Suppressor macrophage (primary cell): ENCODE results near the gene LANCL1.
A peak's percentile ranks its signal among the peaks of the same experiment; 100 is the strongest.
"Not testable (repeated sequence)": the region's sequence is repeated elsewhere in the genome, so short reads cannot be mapped to it uniquely, and the experiment has no call there.

Experiments used
- DNase-seq, 4 experiments: peaks; one replicate each; pipeline ENCODE4 v3.0.0-alpha.2; 2020 to 2022

LANCL1 gene

DNA sequence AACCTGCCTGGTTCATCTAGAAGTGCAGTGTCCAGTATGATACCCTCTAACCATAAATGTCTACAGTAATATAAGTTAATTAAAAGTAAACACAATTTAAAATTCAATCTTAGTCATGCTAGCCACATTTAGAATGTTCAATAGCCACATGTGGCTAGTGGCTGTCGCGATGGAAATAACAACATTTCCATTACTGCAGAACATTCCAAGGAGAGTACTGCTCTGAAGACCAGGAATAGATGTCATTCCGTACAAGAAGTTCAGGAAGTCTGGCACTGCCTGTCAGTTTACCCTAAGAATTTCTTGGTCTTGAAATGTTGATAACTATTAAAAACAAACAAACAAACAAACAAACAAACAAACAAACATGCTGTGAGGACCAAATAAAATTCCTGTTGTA, 17.2 kb downstream of the LANCL1 start:
- no peak for DNase-seq

DNA sequence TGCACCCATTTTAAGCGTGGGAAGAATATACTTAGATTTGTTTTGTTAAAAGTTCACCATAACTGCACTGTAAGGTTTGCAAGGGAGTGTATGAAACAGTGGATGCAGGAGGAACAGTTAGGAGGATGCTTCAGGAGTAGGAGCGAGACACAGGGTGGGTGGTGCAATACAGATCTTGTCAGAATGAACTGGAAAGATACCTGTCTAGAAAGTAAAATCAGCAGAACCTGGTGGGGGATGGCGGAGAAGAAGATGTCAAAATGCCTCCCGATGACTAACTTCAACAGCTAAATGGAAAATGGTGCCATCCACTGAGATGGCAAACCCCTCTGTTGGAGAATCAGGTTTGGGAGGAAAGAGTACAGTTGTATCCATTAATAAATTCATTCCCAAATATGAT, 18.2 kb downstream of the LANCL1 start:
- no peak for DNase-seq

DNA sequence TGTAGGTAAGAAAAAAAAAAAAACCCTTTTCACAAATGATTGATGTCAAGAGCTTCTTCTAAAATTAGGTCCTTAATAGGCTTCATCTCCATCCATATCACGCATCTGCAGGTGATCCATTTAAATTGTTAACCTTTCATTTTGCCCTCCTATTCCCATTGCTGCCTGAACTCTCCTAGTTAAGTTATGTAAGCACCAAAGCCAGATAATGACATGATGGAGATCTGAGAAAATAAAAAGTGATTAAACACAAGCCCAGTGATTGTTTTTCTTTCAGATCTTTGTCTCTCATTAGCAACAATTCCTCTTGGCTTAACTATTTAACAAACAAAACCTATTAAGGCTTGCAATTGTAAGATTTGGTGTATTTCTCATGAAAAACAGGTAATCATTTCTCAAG, 20.0 kb downstream of the LANCL1 start:
- DNase-seq: no peak

DNA sequence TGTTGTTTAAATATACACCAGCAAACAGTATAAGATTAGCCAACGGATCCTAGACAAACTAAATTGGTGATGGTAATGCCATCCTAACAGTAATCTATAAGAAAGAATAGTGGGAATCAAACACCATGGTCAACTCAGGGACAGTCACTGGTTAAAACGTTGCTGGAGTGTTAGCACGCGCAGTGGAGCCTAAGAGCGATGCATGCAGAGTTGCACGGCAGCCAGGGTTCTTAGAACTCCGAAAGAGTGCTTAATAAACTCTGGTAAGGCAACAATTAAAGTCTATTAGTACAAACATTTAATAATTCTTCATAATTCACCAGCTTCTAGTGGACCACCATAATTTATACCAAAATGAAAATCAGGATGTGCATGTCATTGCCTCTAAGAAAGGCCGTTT, 22.2 kb downstream of the LANCL1 start:
- DNase-seq: no peak

DNA sequence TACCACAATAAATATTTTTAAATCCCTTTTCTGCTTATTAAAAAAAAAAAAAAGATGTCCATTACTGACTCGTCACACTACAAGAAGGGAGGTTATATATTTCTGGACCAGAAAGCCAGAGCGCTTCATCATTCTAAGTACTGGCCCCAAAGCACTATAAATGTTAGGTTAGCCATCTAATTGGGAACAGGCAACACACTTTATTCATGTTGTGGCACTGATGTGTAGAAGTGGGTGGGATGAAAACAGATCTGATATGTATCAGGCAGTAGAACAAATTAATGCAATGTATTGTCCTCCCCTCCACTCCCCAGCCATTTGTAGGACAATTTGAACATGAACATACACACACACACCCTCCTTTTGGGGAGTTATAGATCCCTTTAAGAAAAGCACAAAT, 24.4 kb downstream of the LANCL1 start:
- no peak for DNase-seq

DNA sequence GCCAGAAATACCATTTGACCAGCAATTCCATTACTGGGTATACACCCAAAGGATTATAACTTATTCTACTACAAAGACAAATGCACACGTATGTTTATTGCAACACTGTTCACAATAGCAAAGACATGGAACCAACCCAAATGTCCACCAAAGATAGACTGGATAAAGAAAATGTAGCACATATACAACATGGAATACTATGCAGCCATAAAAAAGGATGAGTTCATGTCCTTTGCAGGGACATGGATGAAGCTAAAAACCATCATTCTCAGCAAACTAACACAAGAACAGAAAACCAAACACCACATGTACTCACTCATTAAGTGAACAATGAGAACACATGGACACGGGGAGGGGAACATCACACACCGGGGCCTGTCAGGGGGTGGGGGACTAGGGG, 25.6 kb downstream of the LANCL1 start:
- DNase-seq: not testable (repeated sequence)

DNA sequence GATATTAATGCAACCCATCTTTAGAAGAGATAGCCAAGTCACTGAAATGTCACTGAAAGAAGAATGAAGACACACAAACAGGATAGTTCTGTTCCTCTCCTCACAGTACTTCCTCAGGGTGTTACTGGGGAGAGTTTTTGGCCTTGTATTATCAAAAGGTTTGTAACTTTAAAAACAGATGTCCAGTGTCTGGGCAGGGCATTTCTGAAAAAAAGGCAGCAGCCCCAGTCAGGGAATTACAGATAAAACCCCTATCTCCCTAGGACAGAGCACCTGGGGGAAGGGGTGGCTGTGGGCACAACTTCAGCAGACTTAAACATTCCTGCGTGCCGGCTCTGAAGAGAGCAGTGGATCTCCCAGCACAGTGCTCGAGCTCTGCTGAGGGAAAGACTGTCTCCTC, 30.8 kb downstream of the LANCL1 start:
- DNase-seq: no peak

DNA sequence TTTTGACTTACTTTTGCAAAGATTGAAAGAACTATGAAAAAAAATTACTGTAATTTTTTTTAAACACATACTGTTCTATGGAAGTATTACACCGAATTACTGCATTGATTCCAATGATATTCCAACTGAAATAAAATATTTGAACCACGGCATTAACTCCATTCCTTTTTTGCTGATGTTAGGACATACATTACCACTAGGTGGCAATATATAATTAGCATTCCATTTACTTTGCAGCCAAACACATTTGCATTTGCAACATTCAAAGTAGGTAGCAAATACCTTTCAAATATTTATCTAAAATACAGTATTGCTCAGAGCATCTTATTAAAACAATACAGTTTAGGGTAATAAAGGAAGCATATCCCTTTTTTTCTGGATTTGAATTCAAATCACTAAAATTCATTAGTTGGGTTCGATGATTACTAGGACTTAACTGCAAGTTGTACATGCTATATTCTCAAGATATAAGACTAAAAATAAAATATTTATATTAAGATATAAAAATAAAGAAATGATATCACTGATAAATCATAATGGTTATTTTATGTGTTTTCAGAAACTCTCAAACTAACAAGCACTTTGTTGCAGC, 31.3 kb downstream of the LANCL1 start:
- peak in 2 of 4 experiments; percentile 43 to 60 for DNase-seq

DNA sequence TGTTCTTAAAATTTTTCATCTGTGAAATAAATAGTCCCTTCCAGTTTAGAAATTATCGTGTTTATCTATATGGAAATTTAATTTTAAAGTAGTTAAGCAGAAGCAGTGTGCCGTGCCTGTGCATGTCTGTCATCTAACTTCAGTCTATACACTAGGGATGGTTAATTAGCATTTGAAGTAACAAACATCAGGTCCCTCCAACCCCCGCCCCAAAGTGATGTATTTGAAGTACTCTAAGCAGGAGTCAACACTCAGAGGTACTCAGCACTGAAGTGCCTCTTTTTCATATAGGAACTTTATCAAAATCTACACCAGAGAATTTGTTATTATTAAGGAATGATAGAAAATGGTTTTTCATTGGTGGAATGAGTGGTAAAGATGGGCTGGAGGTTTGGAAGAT, 33.0 kb downstream of the LANCL1 start:
- DNase-seq: no peak

DNA sequence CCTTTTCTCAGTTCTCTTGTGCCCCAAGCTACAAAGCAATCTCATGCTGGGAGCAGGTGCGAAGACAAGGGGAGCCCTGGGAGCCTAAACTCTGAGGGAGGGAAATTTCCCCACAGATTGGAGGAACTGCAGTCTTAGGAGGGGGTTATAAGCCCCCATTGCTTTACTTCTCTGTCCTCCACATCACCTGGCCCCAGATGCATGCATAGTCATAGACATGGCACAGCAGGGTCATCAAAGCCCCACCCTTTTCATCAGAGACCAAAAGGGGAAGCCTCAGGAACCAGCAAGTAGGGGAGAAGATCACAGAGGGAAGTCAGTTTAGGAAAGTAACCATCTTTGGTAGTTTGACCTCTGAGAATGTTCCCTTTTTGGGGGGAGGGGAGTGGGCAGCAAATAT, 33.7 kb downstream of the LANCL1 start:
- peak; percentile 18 to 63 (median 54) for DNase-seq

DNA sequence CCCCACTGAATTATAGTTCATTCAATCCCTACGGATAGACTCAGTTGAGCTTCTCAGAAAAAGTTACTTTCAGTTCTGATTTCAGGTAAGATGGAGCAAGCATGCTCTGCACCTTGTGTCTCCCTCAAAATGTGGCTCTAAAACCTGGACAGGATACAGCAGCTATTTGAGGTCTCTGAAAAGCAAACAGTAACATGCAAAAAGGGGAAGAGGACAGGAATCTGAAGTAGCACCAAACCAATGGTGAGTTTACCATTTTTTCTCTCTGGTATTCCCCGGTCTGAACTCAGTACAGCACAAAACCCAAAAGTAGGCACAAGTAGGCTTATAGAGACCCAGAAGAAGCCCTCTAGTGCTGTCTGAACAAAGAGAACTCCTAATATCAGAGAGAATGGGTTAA, 34.1 kb downstream of the LANCL1 start:
- no peak for DNase-seq

DNA sequence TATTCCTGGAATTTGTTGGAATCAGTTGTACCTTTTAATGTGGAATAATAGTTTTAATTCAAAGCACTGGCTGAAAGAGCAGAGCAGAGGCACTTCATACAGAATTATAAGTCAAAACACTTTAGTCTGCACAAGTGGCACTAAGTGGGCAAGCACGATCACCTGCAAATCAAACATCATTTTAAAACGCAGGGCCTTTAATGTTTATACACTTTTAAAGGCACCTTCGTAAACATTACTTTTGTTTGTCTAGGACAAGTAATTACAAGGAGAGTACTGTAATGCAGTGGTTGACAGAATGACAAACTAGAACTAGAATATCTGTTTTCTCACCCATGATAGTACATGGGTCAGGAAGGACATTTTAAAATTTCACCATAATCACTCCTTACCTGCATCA, 36.4 kb downstream of the LANCL1 start:
- DNase-seq: no peak

DNA sequence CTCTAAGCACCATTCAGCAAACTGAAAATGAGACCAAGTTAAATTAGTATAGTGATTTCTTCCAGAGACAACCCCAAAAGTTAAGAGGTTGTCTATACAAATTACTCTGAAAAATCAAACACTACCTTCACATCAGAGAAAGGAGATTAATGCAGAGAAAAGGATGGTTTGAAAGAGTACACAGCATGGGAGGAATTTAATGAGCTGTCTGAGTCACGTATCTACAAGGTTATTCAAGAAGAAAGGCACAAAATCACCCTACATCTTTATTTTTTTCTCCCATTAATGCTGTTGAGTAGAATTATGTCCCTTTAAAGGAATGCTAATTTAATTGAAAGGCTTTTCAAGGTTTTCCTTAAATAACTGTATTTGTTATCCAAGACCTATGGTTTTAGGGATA, 41.1 kb downstream of the LANCL1 start:
- no peak for DNase-seq

DNA sequence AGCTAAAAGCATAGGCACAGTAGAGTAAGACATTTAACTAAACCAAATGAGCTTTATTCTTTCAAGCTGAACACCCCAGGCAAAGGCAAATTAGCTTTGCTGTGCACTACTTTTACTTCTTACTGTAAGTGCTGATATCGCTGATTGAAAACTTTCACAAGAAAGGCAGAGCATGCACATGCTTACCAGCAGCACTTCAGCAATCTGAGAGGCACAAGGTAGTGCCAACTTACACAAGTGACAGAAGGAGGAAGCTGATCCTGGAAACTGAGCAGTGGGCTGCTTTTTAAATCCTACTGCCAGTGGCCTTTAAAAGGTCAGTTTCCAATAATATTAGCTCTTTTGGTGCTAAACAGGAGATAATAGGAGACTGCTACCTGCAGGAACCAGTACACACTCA, 43.9 kb downstream of the LANCL1 start:
- peak in 2 of 4 experiments; percentile 5 to 14 for DNase-seq

DNA sequence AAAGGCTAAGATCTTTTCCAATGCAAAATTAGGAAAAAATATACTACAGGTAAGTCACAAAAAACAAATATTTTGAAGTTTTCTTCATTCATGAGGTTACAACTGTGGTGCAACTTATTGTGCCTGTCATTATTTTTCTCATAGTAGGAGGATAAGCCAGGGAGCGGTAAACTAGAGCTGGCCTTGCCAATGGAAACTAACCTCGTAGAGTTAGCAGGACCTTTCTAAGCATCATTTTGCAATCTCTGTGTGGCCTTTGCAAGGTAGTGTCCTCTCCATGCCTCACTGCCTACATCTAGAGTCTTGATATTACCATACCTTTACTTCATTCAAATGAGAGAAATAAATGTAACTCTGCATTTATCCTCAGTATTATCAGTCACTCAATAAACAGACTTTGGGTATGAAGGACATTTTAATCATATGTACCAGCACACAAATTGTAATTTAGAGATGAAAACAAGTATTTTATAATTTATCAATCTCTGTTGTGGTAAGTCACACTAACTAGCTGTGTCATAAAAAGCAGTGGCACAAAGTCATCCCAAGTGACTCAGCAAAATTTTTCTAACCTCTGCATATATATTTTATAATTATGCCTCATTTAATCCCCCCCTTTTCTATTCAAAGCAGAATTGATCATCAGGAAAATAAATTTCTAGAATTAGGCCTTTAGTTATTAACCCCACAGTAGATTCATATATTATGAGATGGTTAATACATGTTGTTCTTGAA, 47.0 kb downstream of the LANCL1 start:
- no peak for DNase-seq

DNA sequence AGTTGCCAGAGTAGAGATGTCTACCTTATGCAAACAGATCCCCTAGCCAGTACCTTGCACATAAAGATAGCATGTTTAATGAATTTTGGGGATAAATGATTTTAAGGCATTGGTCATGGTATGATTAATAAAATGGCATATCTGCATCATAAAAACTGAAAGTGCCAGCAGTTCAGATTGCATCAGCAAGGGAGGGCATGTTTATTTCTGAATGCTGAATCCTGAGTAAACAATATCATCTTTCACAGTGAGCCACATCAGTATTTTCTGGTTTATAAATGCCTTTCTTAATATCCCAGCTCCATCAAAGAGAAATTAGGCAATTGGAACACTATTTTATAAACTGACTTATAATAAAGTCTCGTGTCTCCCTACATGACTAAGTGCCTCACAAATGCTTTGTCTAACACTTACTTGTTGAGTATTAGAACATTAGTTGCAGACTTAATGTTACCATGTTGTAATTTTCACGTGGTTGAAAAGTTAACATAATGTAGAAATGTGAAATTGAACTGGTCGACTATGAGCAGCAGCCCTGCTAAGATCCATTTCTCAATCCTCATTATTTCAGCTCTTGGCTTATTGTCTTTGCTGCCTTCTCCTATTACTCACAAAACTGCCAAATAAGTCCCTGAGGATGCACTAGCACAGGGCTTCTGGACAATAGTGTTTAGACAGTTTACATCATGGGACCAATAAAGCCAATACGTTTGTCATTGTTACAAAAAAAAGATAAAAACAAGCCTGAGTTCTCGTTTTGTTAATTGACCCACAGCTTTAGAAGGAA, 48.0 kb downstream of the LANCL1 start:
- DNase-seq: no peak

DNA sequence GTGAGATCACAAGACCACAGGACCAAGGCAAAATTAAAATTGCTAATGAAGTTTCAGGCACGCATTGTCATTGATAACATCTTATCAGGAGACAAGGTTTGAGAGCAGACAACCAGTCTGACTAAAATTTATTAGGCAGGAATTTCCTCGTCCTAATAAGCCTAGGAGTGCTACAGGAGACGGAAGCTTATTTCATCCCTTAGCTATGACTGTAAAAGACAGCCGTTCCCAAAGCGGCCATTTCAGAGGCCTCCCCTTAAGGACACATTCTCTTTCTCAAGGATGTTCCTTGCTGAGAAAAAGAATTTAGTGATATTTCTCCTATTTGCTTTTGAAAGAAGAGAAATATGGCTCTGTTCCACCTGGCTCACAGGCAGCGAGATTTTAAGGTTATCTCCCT, 49.2 kb downstream of the LANCL1 start:
- DNase-seq: not testable (repeated sequence)

DNA sequence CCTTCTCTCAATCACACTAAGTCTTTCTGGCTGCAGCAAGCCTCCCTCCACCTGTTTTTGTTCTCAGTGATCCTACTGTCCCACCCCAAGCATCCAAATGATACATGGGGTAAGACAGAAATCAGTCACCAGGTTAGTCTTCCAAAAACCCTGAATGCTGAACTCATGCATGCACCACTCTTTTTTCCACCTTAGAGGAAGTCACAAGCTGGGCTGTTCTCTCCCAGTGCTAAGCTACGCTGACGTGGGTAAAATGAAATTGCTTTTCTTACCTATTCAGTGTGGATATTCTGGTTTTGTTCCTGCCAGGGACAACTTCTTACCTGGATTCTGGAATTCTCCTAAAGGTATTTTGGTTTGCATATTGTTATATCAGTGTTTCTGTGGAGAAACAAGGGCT, 54.2 kb downstream of the LANCL1 start:
- no peak for DNase-seq

DNA sequence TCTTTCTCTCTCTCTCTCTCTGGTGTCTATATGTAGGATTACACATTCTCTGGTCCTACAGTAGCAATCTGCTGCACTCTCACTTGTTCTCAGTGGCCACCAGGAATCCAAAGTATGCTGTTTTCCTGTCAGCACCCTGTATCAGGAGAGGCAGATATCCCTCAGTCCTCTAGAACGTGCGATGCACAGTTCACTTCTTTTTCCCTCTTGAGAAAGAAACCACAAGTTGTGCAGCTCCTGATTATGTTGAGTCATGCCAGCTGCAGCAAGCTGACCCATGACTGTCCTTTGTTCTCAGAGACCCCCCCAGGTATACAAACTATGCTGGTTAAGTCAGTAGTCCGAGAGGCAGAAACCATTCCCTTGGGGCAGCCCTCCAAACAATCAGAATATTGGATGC, 54.6 kb downstream of the LANCL1 start:
- DNase-seq: peak in 1 of 4 experiments; percentile 7

DNA sequence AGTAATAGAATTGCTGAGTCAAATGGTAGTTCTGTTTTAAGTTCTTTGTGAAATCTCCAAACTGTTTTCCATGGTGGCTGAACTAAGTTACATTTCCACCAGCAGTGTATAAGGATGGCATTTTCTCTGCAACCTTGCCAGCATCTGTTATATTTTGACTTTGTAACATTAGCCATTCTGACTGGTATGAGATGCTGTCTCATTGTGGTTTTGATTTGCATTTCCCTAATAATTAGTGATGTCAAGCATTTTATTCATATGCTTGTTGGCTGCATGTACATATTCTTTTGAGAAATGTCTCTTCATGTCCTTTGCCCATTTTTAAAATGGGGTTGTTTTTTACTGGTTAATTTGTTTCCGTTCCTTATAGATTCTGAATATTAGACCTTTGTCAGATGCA, 63.9 kb downstream of the LANCL1 start:
- DNase-seq: no peak

DNA sequence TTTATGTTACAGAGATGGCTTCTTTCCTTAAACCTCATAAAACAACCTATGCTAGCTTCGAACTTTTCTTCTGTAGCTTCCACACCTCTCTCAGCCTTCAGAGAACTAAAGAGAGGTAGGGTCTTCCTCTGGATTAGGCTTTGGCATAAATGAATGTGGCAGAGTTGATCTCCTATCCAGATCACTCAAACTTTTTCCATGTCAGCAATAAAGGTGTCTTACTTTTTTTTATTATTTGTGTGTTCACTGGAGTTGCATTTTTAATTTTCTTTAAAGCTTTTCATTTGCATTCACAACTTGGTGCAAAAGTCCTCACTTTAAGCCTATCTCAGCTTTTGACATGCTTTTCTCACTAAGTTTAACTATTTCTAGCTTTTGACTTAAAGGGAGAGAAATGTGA, 66.0 kb downstream of the LANCL1 start:
- no peak for DNase-seq

DNA sequence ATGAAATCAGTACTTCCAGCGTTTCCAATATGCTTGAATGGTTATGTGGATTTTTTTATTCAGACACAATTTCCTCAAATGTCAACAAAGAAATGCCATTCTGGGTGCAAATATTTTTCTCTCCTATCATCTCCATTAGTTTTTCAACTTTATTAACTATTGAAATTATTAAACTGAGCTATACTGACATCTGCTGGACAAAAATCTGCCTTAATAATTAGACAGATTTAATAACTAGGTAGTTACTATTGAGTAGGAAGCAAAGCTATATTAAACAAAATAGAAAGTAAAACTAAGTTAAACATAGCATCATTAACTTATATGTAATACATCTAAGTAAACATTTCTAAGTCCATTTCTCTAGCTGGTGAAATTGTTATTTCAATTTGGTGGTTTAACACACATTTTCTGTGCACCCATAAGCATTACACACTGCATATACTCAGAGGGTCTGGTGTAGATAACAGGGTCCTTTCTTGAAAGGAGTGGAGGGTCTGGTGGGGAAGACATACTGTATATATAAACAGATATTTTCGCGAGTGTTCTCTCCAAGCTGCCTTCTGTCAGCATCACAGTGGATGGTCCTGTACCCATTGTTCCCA, 77.0 kb downstream of the LANCL1 start:
- DNase-seq: peak in 2 of 4 experiments; percentile 7 to 12

DNA sequence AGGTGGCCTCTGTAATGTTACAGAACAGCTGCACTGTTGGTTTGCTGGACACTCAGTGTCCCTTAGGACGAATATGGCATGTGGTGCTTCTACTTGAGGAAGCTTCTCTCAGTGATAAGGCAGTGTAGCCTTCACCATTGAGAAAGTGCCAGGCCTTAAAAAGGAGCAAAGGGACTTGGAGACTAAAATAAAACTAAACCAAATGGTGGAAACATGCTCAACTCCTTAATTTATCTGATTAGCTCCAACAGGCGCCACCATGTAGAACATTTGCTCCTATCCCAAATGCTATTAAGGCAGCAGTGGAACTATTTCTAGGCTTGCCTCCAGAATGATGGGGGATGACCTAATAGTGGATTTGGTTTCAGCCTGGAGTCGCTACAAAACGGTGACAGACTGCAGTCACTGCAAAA, 84.1 kb downstream of the LANCL1 start:
- DNase-seq: no peak
